Epithelial cell of esophagus (primary cell): ENCODE measurements around the gene NEDD4L.

ENCODE experiments used
- DNase-seq: peaks from one replicate; pipeline ENCODE4 v3.0.0; 2010; ENCODE audit warnings: low read depth
- H3K4me3 ChIP-seq: 2 replicates; pipeline ENCODE4 v1.5.1; 2011; ENCODE audit warnings: mild to moderate bottlenecking, low read length, control low read depth
- CTCF ChIP-seq: IDR thresholded peaks from 2 replicates; pipeline ENCODE4 v1.5.1; 2011; ENCODE audit warnings: low read depth, mild to moderate bottlenecking, low read length, control low read depth, inconsistent platforms; ENCODE audit not compliant: insufficient read depth; ENCODE audit errors: missing control alignments

Gene NEDD4L

DNA sequence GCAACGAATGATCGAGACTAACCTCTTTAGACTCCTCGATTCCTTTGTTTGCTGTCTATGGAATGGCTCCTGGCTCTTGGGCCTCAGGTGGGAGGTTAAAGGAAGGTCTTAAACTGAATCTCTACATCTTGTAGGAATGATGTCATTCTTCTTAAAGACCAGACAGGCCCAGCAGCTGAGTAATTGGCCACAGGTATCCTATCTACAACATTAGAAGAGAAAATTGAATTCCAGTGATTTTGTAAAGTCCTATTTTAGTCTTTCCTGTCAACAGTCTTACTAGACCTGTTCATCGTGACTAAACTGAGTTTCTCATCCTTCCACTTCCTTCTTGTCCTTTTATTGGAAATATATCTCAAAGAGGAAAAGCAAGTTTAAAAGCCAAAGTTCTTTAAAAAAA lies 310.0 kb downstream of the NEDD4L start:
- peak; percentile 77 for DNase-seq
- no peak for TF ChIP-seq CTCF

GRCh38 chr18:58354791-58355190 lies 310.8 kb downstream of the NEDD4L start:
- TF ChIP-seq CTCF: no peak
- H3K4me3 ChIP-seq: no peak overlapping the region

More for the DNA sequence above, 310.0 kb downstream of the NEDD4L start:
- H3K4me3 ChIP-seq: no peak overlapping the region

GRCh38 chr18:58355243-58355642 lies 311.2 kb downstream of the NEDD4L start:
- peak; percentile 19 for DNase-seq
- no peak for TF ChIP-seq CTCF

More at GRCh38 chr18:58354791-58355190, 310.8 kb downstream of the NEDD4L start:
- no peak for DNase-seq

GRCh38 chr18:58359218-58359617 lies 315.2 kb downstream of the NEDD4L start:
- peak; percentile 58 for DNase-seq

More at GRCh38 chr18:58355243-58355642, 311.2 kb downstream of the NEDD4L start:
- H3K4me3 ChIP-seq: no peak overlapping the region

DNA sequence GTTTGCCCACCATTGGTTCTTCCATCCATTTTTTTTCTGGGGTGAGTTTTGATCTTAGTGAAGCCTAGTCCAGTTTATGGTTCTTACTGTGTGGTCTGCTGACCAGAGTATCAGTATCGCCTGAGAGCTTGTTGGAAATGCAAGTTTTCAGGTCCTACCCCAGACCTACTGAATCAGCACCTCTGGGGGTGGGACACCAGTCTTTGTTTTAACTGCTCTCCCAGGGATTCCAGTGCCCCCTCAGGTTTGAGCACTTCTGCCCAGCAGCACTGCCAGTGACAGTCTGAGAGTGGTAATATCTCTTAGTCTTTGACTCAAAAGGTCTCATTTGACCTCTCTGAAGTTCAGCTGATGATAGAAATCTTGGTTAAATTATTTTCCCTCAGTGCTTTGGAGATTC lies 315.6 kb downstream of the NEDD4L start:
- TF ChIP-seq CTCF: no peak
- no peak for DNase-seq
- no peak overlapping the region for H3K4me3 ChIP-seq

More at GRCh38 chr18:58359218-58359617, 315.2 kb downstream of the NEDD4L start:
- no peak for TF ChIP-seq CTCF
- H3K4me3 ChIP-seq: no peak overlapping the region

GRCh38 chr18:58360324-58360723 lies 316.3 kb downstream of the NEDD4L start:
- no peak for DNase-seq
- TF ChIP-seq CTCF: no peak
- no peak overlapping the region for H3K4me3 ChIP-seq

DNA sequence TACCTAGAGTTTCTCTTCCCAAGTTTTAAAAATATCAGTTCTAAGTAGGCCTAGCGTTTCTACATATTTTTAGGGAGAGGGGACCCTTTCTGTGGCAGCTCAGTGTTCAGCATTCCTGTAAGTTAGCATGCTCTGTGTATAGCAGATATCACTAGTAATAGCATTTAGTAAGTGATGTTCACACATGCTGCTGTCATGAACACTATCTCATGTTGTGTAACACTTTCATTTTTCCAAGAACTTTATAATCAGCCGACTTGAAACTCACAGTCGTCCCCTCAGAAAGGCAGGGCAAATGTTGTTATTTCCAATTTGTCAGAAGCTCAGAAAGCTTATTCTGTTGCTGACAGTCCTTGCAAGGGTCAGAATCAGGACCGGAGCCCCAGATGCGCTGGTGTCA lies 317.2 kb downstream of the NEDD4L start:
- no peak for TF ChIP-seq CTCF
- no peak overlapping the region for H3K4me3 ChIP-seq
- no peak for DNase-seq
